GM12892 (cell line): ENCODE data around the gene TFG. TPM values are rescaled to one million over a fixed set of nuclear protein-coding genes. Genes with fewer than 3 reads are reported as not detected.
"Not testable (repeated sequence)": the region's sequence is repeated elsewhere in the genome, so short reads cannot be mapped to it uniquely, and the experiment has no call there.

Experiments
- DNase-seq: peaks from one replicate; pipeline ENCODE4 v3.0.0; 2011; ENCODE audit not compliant: insufficient read length
- FAIRE-seq: peaks from 2 replicates; lab custom pipeline; 2011; peaks lifted over from hg19 to GRCh38; lab: Jason Lieb, UNC
- POLR2A ChIP-seq: IDR thresholded peaks from 2 replicates; pipeline ENCODE4 v1.6.1; 2011; ENCODE audit warnings: low read depth, low read length, control low read depth
- POLR2AphosphoS5 ChIP-seq: IDR thresholded peaks from 2 replicates; pipeline ENCODE4 v1.6.1; 2011; ENCODE audit warnings: low read depth, low read length, control low read depth
- TAF1 ChIP-seq: IDR thresholded peaks from 2 replicates; pipeline ENCODE4 v1.6.1; 2011; ENCODE audit warnings: low read depth, mild to moderate bottlenecking, control low read depth, low read length, borderline replicate concordance
- polyA plus RNA-seq: library from polyadenylated mRNA; unstranded; fragments of >200 nt; gene quantifications from one replicate; pipeline ENCODE4 v1.2.1, GENCODE V29; 2012; ENCODE audit warnings: missing spikeins, inconsistent platforms; ENCODE audit not compliant: missing spikeins

Gene TFG
- polyA plus RNA-seq = 80.3 TPM

DNA sequence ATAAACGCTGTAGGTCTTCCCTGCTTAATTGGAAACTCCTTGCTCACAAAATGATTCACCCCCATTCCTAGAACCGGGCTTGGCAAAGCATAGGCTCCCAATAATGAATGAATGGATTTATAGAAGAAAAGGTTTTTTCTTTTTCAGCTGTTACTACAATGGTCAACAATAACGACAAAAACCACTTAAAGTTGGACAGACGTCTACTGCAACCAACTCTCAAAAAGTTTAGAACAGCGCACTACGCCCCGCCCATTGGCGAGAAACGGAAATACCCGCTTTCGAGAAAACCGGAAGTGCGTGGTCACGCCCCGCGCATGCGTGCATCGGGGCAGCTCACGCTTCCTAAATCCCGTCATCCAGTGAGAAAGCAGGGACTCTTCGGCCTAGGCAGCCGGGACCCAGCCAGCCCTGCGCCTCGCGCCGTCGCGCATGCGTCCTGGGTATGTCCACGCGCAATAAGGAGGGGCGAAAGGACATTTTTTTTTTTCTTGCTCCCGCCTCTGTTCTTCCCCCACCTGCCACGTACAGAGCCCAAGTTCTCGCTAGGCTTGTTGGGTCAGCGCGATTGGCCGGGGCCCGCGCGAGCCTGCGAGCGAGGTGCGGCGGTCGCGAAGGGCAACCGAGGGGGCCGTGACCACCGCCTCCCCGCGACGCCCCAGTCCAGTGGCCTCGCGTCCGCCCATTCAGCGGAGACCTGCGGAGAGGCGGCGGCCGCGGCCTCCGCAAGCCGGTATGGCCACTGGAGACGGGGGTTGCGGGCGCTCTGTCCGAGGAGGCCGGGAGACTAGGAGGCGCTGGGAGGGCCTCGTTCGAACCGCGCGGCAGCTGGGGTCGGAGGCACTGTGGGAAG is at the start of gene TFG:
TSS of gene TFG (plus strand) at position 506 of the 853 bp plus-strand sequence. CDS start 4,192 bp downstream, outside the sequence.
- FAIRE-seq = peak; percentile 98
- peak; percentile 85 for DNase-seq
- TF ChIP-seq TAF1 (no peak), POLR2A (peak; percentile 44; the same call in 1 of the 2 replicates), POLR2AphosphoS5 (peak; percentile 53; the same call in 1 of the 2 replicates)

DNA sequence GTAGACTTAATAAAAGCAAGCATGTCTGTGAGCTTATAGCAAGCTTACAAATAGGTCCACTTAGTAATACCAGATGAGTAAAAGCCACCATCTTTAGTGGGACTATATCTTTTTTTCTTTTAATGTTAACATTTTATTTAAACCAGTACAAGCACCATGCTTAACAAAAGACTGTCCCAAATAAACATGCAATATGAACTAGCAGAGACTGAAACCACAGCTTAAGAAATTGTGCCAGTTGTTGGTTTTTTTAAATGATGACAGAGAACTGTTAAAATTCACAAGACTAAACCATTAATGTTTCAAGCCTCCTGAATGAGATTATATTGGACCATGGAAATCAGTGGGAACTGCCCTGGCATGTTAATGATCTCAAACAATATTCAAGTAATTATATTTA is 48.0 kb upstream of the TFG start:
- not testable (repeated sequence) for DNase-seq, FAIRE-seq

- DNase-seq (no peak), FAIRE-seq (no peak)
Measured at GRCh38 chr3:100662113-100662823, 47.0 kb upstream of the TFG start.

DNA sequence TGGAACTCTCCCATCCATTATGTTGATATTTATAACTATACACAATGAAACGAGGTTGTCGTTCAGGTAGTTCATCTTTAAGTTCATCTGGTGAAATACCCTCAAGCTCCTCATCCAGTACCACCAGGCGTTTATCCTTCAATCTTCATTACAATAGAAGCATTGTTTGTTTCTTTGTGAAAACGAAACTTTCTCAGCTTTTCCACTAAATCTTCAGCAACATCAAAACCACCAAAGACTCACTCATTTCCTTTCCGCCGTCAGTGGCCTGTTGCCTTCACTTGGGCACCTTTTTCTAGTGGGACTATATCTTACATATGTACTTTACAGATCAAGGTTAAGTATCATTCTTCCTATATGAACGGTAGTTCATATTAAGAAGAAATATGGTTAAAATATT is 44.1 kb upstream of the TFG start:
- no peak for FAIRE-seq
- DNase-seq = no peak
- TF ChIP-seq POLR2AphosphoS5 (no peak), POLR2A (no peak), TAF1 (no peak)

More at GRCh38 chr3:100662113-100662823, 47.0 kb upstream of the TFG start:
- TF ChIP-seq POLR2AphosphoS5 (no peak), TAF1 (no peak), POLR2A (no peak)

DNA sequence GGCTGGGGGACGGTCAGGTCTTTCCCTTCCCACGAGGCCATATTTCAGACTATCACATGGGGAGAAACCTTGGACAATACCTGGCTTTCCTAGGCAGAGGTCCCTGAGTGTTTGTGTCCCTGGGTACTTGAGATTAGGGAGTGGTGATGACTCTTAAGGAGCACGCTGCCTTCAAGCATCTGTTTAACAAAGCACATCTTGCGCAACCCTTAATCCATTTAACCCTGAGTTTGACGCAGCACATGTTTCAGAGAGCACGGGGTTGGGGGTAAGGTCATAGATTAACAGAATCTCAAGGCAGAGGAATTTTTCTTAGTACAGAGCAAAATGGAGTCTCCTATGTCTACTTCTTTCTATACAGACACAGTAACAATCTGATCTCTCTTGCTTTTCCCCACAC is 42.6 kb upstream of the TFG start:
- FAIRE-seq = not testable (repeated sequence)

DNA sequence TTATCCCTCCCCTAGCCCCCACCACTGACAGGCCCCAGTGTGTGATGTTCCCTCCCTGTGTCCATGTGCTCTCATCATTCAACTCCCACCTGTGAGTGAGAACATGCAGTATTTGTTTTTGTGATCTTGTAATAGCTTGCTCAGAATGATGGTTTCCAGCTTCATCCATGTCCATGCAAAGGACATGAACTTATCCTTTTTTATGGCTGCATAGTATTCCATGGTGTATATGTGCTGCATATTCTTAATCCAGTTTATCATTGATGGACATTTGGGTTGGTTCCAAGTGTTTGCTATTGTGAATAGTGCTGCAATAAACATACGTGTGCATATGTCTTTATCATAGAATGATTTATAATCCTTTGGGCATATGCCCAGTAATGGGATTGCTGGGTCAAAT is 42.0 kb upstream of the TFG start:
- FAIRE-seq, DNase-seq: not testable (repeated sequence)

More for the DNA sequence above, 42.6 kb upstream of the TFG start:
- DNase-seq = not testable (repeated sequence)

GRCh38 chr3:100670995-100671394 is 38.3 kb upstream of the TFG start:
- FAIRE-seq, DNase-seq: not testable (repeated sequence)

DNA sequence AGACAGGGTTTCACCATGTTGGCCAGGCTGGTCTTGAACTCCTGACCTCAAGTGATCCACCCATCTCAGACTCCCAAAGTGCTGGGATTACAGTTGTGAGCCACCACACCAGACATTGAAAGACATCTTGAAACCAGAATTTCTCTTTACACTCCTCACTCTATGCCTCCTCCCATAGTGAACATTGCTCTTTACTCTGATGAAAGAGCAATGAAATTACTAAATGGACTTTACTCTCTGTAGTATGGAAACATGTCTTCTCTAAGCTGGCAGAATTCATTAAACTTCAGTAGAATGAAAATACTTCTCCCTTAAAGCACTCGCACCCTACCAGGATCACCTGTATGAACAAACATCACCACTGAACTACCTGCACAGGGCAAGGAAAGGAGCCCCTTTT is 27.8 kb upstream of the TFG start:
- DNase-seq (no peak), FAIRE-seq (no peak)
- no peak for TF ChIP-seq POLR2AphosphoS5
- no peak for TF ChIP-seq TAF1
- no peak for TF ChIP-seq POLR2A

DNA sequence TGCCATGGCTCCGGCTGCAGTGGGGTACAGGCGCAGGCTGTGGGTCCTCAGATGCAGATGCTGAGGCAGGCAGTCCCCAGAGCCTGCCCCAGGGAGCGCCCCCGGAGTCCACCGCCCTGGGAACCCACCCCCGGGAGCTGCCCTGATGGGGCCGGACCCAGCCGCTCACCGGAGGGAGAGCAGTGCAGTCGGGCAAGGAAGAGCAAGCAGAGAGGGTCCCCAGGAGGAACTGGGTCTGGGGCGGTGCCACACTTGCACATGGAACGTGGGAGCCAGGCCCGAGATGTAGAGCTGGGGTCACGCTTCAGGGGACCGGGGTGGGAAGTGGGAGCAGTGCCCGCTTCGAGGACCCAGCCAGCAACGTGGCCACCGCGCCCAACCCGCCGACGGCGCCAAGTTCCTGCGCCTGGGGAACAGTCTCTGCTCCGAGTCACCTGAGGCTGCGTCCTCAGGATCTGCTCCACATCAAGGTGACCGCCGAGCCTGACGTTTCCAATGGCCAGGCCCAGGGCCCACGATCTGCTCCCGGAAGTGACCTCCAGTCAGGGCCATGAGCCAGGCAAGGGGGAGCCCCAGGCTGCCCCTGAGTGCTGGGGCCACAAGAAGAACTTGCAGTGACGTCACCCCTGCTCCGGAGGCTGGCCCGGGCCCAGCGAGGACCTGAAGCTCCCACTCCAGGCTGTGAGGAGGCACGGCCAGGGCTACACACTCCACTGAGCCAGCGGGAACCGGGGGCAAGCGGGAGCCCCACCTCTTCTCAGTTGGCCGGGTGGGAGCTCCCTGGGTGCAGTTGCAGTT is 27.0 kb upstream of the TFG start:
- no peak for TF ChIP-seq POLR2A
- FAIRE-seq = no peak
- no peak for DNase-seq

- DNase-seq (no peak), FAIRE-seq (no peak)
- TF ChIP-seq TAF1 (no peak), POLR2AphosphoS5 (no peak)
Measured at GRCh38 chr3:100682854-100683760, 26.2 kb upstream of the TFG start.

- FAIRE-seq (no peak), DNase-seq (no peak)
- TF ChIP-seq TAF1 = no peak
- TF ChIP-seq POLR2A = no peak
Measured at GRCh38 chr3:100693225-100693624, 16.1 kb upstream of the TFG start.
